Liver (tissue), 9 donors: Measurements from ENCODE around the gene PPWD1. TPM values are rescaled to one million over a fixed set of nuclear protein-coding genes. Genes with fewer than 3 reads are reported as not detected.

Experiments used
- DNase-seq: peaks from one replicate; pipeline ENCODE4 v3.0.0-alpha.2; 2017; ENCODE audit warnings: low spot score
- H3K27ac ChIP-seq, 2 donors: one replicate each; pipeline ENCODE4 v1.7.0; 2013; ENCODE audit warnings: inconsistent platforms in 2 of 2, low read length in 2 of 2, control low read depth in 1 of 2, low read depth in 1 of 2, mild to moderate bottlenecking in 1 of 2
- H3K27me3 ChIP-seq, 4 donors: one replicate each; pipeline versions ENCODE4 v1.6.1 to v1.7.0; 2013; ENCODE audit warnings: low read length in 3 of 4, inconsistent platforms in 1 of 4, mild to moderate bottlenecking in 1 of 4, moderate library complexity in 1 of 4; ENCODE audit not compliant: control insufficient read depth in 4 of 4, insufficient read depth in 4 of 4
- H3K36me3 ChIP-seq, 4 donors: one replicate each; pipeline versions ENCODE4 v1.6.1 to v1.7.0; 2013; ENCODE audit warnings: low read length in 3 of 4, mild to moderate bottlenecking in 3 of 4, low read depth in 1 of 4, moderate library complexity in 1 of 4; ENCODE audit not compliant: control insufficient read depth in 4 of 4, insufficient read depth in 3 of 4
- H3K4me1 ChIP-seq, 4 donors: one replicate each; pipeline versions ENCODE4 v1.6.1 to v1.7.0; 2013; ENCODE audit warnings: low read length in 3 of 4, mild to moderate bottlenecking in 3 of 4, moderate library complexity in 1 of 4; ENCODE audit not compliant: control insufficient read depth in 4 of 4, insufficient read depth in 4 of 4
- H3K4me3 ChIP-seq, 3 donors: one replicate each; pipeline versions ENCODE4 v1.6.1 to v1.7.0; 2013; ENCODE audit warnings: low read length in 3 of 3, control low read depth in 1 of 3, low read depth in 1 of 3, mild to moderate bottlenecking in 1 of 3
- H3K9ac ChIP-seq, 2 donors: one replicate each; pipeline ENCODE4 v1.7.0; 2013; ENCODE audit warnings: low read length in 2 of 2, mild to moderate bottlenecking in 2 of 2, moderate library complexity in 2 of 2, control low read depth in 1 of 2, low read depth in 1 of 2
- H3K9me3 ChIP-seq, 4 donors: one replicate each; pipeline versions ENCODE4 v1.6.1 to v1.7.0; 2013; ENCODE audit warnings: low read length in 3 of 4; ENCODE audit not compliant: control insufficient read depth in 4 of 4
- ATF3 ChIP-seq: IDR thresholded peaks from 2 replicates; pipeline ENCODE4 v1.6.1; 2016; ENCODE audit warnings: antibody characterized with exemption
- EGR1 ChIP-seq, 2 donors: IDR thresholded peaks; 2 replicates each; pipeline ENCODE4 v1.6.1; 2016 to 2018; ENCODE audit warnings: antibody characterized with exemption in 2 of 2, low read depth in 2 of 2
- FOXA1 ChIP-seq: IDR thresholded peaks from 2 replicates; pipeline ENCODE4 v1.6.1; 2016; ENCODE audit warnings: antibody characterized with exemption
- FOXA2 ChIP-seq: IDR thresholded peaks from 2 replicates; pipeline ENCODE4 v1.6.1; 2016; ENCODE audit warnings: antibody characterized with exemption
- GABPA ChIP-seq, 2 donors: IDR thresholded peaks in 1 of 2; conservative IDR thresholded peaks in 1 of 2; 2 replicates each; pipeline ENCODE4 v1.6.1; 2016; ENCODE audit warnings: antibody characterized with exemption in 2 of 2, mild to moderate bottlenecking in 1 of 2, moderate library complexity in 1 of 2
- HNF4A ChIP-seq, 2 donors: conservative IDR thresholded peaks; 2 replicates each; pipeline ENCODE4 v1.6.1; 2016; ENCODE audit warnings: antibody characterized with exemption in 2 of 2, mild to moderate bottlenecking in 2 of 2
- HNF4G ChIP-seq: IDR thresholded peaks from 2 replicates; pipeline ENCODE4 v1.6.1; 2016; ENCODE audit warnings: antibody characterized with exemption
- JUND ChIP-seq, 2 donors: IDR thresholded peaks; 2 replicates each; pipeline ENCODE4 v1.6.1; 2016; ENCODE audit warnings: antibody characterized with exemption in 2 of 2
- NR2F2 ChIP-seq: IDR thresholded peaks from 2 replicates; pipeline ENCODE4 v1.6.1; 2016; ENCODE audit warnings: antibody characterized with exemption
- RAD21 ChIP-seq, 2 donors: IDR thresholded peaks; 2 replicates each; pipeline ENCODE4 v1.6.1; 2016; ENCODE audit warnings: antibody characterized with exemption in 2 of 2, mild to moderate bottlenecking in 2 of 2
- REST ChIP-seq: IDR thresholded peaks from 2 replicates; pipeline ENCODE4 v1.6.1; 2016; ENCODE audit warnings: antibody characterized with exemption, mild to moderate bottlenecking
- RXRA ChIP-seq, 2 donors: IDR thresholded peaks; 2 replicates each; pipeline ENCODE4 v1.6.1; 2017 to 2018; ENCODE audit warnings: antibody characterized with exemption in 2 of 2, mild to moderate bottlenecking in 1 of 2
- SP1 ChIP-seq: IDR thresholded peaks from 2 replicates; pipeline ENCODE4 v1.6.1; 2018; ENCODE audit warnings: antibody characterized with exemption, mild to moderate bottlenecking
- TAF1 ChIP-seq: conservative IDR thresholded peaks from 2 replicates; pipeline ENCODE4 v1.6.1; 2016; ENCODE audit warnings: antibody characterized with exemption, mild to moderate bottlenecking
- YY1 ChIP-seq: IDR thresholded peaks from 2 replicates; pipeline ENCODE4 v1.6.1; 2016; ENCODE audit warnings: antibody characterized with exemption, mild to moderate bottlenecking
- ZBTB33 ChIP-seq: IDR thresholded peaks from 2 replicates; pipeline ENCODE4 v1.6.1; 2016; ENCODE audit warnings: antibody characterized with exemption
- WGBS: extraction: QIAGEN DNeasy Blood & Tissue Kit; methylation state at CpG from one replicate; pipeline ENCODE4 v1.1.7; 2013; 5-methylcytosine and 5-hydroxymethylcytosine counted together
- polyA plus RNA-seq, 2 donors: library from polyadenylated mRNA; stranded (reverse) in 1 of 2; unstranded in 1 of 2; fragments of 200-250 nt in 1 of 2; fragments of >200 nt in 1 of 2; fragmentation: Nextera tagmentation in 1 of 2; extraction: Ambion mirVana in 1 of 2; gene quantifications; one replicate each; pipeline versions ENCODE4 v1.2.1 to v1.2.3, GENCODE V29; 2013 to 2015
- total RNA-seq, 2 donors: library from RNA; depleted of rRNA; stranded (reverse); fragments of >200 nt; gene quantifications; one replicate each; pipeline ENCODE4 v1.2.3, GENCODE V29; 2014
- TF ChIP-seq, protein P1 (sequence below): IDR thresholded peaks from 2 replicates; pipeline ENCODE4 v1.6.1; 2016; ENCODE audit warnings: antibody characterized with exemption
- TF ChIP-seq, protein P2 (sequence below): fragments of 150-350 bp; IDR thresholded peaks from 2 replicates; pipeline ENCODE4 v1.5.1; 2017; ENCODE audit warnings: improper control_type of control experiment, low read depth, low read length; ENCODE audit not compliant: missing input control
- donor health status: healthy.
- donor health status: healthy.
- donor health status: healthy.
- donor health status: healthy.
- donor health status: healthy.

Gene PPWD1
- total RNA-seq (10 to 100 TPM; 14.4 to 23.7 TPM), polyA plus RNA-seq (1 to 10 TPM; 5.8 to 9.2 TPM)

- no peak for TF ChIP-seq FOXA2
- TF ChIP-seq RXRA (IDR thresholded peaks at IDR 0.05) = peak in 1 of 2 donors; percentile 35
- peak; percentile 60 for TF ChIP-seq REST
- peak; percentile 100 for TF ChIP-seq YY1
- TF ChIP-seq, protein P1, sequence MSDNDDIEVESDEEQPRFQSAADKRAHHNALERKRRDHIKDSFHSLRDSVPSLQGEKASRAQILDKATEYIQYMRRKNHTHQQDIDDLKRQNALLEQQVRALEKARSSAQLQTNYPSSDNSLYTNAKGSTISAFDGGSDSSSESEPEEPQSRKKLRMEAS = peak; percentile 63
- peak; percentile 96 for TF ChIP-seq SP1
- peak; percentile 83 for TF ChIP-seq TAF1
- TF ChIP-seq HNF4G = no peak
- TF ChIP-seq EGR1 (IDR thresholded peaks at IDR 0.05; ENCODE audit: low read depth in 2 of 2) = no peak
- TF ChIP-seq ZBTB33 = peak; percentile 44
- peak in 1 of 2 donors; percentile 34 for TF ChIP-seq JUND (IDR thresholded peaks at IDR 0.05)
- peak in 1 of 2 donors; percentile 76 for TF ChIP-seq GABPA (IDR thresholded peaks at IDR 0.05 in 1 of 2, conservative IDR thresholded peaks at IDR 0.05 in 1 of 2)
- TF ChIP-seq, protein P2, sequence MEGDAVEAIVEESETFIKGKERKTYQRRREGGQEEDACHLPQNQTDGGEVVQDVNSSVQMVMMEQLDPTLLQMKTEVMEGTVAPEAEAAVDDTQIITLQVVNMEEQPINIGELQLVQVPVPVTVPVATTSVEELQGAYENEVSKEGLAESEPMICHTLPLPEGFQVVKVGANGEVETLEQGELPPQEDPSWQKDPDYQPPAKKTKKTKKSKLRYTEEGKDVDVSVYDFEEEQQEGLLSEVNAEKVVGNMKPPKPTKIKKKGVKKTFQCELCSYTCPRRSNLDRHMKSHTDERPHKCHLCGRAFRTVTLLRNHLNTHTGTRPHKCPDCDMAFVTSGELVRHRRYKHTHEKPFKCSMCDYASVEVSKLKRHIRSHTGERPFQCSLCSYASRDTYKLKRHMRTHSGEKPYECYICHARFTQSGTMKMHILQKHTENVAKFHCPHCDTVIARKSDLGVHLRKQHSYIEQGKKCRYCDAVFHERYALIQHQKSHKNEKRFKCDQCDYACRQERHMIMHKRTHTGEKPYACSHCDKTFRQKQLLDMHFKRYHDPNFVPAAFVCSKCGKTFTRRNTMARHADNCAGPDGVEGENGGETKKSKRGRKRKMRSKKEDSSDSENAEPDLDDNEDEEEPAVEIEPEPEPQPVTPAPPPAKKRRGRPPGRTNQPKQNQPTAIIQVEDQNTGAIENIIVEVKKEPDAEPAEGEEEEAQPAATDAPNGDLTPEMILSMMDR = no peak
- no peak for TF ChIP-seq HNF4A (conservative IDR thresholded peaks at IDR 0.05)
- TF ChIP-seq RAD21 (IDR thresholded peaks at IDR 0.05) = peak in 1 of 2 donors; percentile 11
- peak; percentile 51 for TF ChIP-seq FOXA1
- TF ChIP-seq NR2F2 = no peak
- peak; percentile 62 for TF ChIP-seq ATF3
- peak within 1 kb of the TSS; percentile 61 to 92 for H3K9ac ChIP-seq
- DNase-seq = peak; percentile 93
- peak within 1 kb of the TSS; percentile 71 to 81 for H3K27ac ChIP-seq
- H3K36me3 ChIP-seq = no peaks in the 10 kb centered on the region
- H3K9me3 ChIP-seq = no peaks in the 10 kb centered on the region
- H3K4me3 ChIP-seq = peak within 1 kb of the TSS; percentile 66 to 95 (median 73)
- WGBS = under 1% methylated on average over 54 of the region's 54 CpGs
- peaks cover 8 to 23% (median 19%) of the 10 kb centered on the region in 4 donors for H3K4me1 ChIP-seq
- no peaks in the 10 kb centered on the region for H3K27me3 ChIP-seq
Observed at GRCh38 chr5:65562731-65563701, at the start of gene PPWD1, which contains the start of gene CENPK. Gene PPWD1, plus strand, starts transcription at chr5:65563296. Its CDS starts 15 bp downstream, at chr5:65563311. Gene CENPK, minus strand, starts transcription at chr5:65563168. Its CDS starts 8,261 bp downstream, at chr5:65554907.
